OCI-LY3 (cell line): ENCODE data around the gene CKAP5.

Experiments
- EZH2phosphoT487 ChIP-seq: fragments of 200-600 bp; shearing (Covaris generic); IDR thresholded peaks from 2 replicates; pipeline ENCODE4 v1.6.1; 2018; ENCODE audit warnings: antibody characterized with exemption, mixed run types, low read depth
- TF ChIP-seq, protein P1 (sequence below): fragments of 200-600, 300-600 bp; sonication (generic); IDR thresholded peaks from 2 replicates; pipeline ENCODE4 v1.5.1; 2014; ENCODE audit warnings: antibody characterized with exemption, low read length, low read depth

DNA sequence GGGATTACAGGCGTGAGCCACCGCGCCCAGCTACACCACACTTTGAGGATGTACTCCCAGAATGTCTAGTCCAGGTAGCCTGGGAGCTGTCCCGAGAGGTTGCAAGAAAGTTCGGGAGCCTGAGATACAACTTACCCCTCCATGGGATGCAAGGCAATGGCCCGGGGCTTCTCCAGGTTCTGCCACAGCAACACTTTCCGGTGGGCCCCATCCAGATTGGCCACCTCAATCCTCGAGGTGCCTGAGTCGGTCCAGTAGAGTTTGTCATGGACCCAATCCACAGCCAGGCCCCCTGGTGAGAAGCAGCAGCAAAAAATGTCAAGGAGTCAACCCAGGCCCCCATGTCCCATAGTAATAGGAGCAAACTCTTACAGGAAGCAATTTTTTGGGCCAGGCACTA, 46.8 kb upstream of the CKAP5 start:
- TF ChIP-seq, protein P1, sequence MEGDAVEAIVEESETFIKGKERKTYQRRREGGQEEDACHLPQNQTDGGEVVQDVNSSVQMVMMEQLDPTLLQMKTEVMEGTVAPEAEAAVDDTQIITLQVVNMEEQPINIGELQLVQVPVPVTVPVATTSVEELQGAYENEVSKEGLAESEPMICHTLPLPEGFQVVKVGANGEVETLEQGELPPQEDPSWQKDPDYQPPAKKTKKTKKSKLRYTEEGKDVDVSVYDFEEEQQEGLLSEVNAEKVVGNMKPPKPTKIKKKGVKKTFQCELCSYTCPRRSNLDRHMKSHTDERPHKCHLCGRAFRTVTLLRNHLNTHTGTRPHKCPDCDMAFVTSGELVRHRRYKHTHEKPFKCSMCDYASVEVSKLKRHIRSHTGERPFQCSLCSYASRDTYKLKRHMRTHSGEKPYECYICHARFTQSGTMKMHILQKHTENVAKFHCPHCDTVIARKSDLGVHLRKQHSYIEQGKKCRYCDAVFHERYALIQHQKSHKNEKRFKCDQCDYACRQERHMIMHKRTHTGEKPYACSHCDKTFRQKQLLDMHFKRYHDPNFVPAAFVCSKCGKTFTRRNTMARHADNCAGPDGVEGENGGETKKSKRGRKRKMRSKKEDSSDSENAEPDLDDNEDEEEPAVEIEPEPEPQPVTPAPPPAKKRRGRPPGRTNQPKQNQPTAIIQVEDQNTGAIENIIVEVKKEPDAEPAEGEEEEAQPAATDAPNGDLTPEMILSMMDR: no peak
- TF ChIP-seq EZH2phosphoT487: no peak
